ENCODE results near the gene ORAI2.
"Not testable (repeated sequence)": the region's sequence is repeated elsewhere in the genome, so short reads cannot be mapped to it uniquely, and the experiment has no call there.

Gene ORAI2

DNA sequence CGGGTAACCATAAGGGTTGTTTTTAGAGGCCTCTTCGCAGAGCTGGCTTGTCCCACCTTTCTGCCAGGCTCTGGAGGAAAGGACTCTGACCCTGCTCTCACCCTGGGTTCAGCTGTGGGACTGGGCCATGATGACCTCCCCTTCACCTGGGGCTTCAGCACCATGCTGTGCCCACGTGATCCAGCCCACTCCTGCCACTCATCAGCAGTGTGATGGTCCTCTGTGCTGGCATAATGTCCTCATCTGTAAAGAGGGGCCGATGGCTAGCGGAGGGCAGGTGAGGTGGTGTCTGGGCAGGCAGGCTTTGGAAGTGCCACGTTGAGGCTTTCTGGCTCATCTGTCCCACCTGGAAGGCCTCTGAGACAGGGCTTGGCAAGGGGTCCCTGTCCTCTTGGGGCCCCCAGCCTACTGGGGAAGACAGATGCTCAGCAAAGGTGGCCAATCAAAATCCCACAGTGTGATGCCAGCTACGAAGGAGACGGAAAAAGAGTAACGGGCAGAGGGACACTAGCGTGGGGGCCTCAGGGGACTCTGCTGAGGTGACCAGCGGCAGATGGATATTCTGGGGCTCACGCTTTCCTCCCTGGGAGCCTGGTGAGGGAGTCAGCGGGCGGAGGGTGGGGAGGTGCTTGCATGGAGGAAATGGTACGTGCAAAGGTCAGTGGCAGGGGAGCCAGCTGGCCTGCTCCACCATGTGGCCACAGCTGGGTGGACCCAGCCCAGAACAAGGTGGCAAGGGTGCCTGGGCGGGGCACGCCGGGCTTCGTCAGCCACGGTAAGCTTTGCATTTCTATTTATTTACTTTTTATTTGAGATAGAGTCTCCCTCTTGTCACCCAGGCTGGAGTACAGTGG lies 36.8 kb downstream of the ORAI2 start:
- DNase-seq: no peak

DNA sequence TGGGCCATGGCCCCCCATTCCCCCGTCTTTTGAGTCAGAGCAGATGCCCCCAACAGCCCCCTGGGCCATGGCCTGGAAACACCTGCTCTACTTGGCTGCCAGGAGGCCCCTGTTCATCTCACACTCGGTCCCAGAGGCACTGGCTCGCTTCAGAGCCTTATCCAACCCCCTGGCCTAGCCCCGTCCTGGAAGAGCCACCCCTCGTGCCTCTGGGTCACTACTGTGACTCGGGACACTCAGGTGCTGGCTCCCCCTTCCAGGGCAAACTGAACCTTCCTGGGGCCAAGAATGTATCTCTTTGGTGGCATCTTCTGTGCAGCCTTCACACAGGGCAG lies 38.4 kb downstream of the ORAI2 start:
- DNase-seq: no peak

DNA sequence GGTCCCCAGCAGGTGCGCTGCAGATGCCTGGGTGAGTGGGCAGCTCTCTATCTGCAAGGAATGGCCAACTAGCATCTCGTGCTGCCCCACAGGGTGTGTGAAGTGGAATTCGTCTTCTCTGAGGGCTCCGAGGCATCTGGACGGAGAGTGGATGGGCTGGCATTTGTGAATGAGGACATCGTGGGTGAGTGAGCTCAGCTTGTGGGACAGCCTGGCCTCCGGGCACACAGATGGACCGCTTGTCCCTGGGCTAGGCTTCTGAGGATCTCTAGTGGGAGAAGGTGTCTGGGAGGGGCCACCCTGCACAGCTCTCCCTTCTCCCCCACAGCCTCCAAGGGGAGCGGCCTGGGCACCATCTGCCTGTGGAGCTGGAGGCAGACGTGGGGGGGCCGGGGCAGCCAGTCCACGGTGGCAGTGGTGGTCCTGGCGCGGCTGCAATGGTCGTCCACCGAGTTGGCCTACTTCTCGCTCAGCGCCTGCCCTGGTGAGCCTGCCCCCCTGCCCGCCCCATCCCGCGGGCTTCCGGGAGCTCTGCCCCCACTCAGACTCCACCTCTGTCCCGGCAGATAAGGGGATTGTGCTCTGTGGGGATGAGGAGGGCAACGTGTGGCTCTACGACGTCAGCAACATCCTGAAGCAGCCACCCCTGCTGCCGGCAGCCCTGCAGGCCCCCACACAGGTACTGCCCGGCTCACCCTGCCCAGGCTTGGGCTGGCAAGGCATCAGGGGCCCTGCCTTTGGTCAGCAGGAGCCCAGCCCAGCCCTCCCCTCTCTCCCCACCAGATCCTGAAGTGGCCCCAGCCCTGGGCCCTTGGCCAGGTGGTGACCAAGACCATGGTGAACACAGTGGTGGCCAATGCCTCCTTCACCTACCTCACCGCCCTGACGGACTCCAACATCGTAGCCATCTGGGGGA lies 39.0 kb downstream of the ORAI2 start:
- DNase-seq: no peak

DNA sequence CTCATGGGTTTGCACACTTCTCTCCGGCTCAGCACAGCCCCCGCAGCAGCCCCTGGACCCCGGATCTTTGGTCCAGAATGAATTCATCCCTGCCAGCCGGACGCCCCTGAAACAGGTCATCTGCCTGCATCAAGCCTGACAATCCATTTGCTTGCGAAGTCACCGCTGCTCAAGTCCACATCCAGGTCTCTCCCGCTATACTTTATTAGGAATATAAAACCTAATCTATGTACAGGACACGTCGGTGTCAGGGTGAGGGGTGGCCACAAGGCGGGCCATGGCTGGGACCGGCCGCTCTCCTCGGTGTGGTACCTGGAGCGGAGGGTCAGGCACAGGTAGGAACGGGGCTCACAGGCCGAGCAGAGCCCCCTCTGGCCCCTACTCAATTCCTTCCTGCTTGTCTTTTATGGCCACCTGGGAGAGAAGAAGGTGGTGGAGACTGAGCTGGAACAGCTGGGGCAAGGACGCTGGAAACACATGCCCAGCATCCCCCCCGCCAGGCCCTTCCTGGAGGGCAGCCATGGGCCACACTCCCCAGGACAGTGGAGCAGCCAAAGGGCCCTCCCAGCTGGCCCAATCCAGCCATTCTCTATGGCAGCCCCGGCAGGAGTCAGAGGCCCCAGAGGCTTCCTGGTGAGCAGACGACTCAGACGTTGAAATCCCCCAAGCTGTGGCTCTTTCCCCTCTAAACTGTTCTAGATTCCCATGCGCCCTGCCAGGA lies 40.1 kb downstream of the ORAI2 start:
- no peak for DNase-seq

- not testable (repeated sequence) for DNase-seq
Observed at GRCh38 chr7:102474116-102474515, 40.7 kb downstream of the ORAI2 start.

GRCh38 chr7:102474736-102475435 lies 41.5 kb downstream of the ORAI2 start:
- DNase-seq: not testable (repeated sequence)

GRCh38 chr7:102478314-102479208 lies 45.2 kb downstream of the ORAI2 start, which contains the start of gene POLR2J:
Gene POLR2J, minus strand, starts transcription at chr7:102478922. Its CDS starts 62 bp downstream, at chr7:102478860.
- not testable (repeated sequence) for DNase-seq

GRCh38 chr7:102479209-102479584 lies 45.8 kb downstream of the ORAI2 start:
- not testable (repeated sequence) for DNase-seq

GRCh38 chr7:102479982-102480637 lies 46.7 kb downstream of the ORAI2 start:
- not testable (repeated sequence) for DNase-seq

- DNase-seq: not testable (repeated sequence)
Observed at GRCh38 chr7:102481962-102482361, 48.6 kb downstream of the ORAI2 start.

- not testable (repeated sequence) for DNase-seq
Observed at GRCh38 chr7:102484317-102484716, 50.9 kb downstream of the ORAI2 start.

DNA sequence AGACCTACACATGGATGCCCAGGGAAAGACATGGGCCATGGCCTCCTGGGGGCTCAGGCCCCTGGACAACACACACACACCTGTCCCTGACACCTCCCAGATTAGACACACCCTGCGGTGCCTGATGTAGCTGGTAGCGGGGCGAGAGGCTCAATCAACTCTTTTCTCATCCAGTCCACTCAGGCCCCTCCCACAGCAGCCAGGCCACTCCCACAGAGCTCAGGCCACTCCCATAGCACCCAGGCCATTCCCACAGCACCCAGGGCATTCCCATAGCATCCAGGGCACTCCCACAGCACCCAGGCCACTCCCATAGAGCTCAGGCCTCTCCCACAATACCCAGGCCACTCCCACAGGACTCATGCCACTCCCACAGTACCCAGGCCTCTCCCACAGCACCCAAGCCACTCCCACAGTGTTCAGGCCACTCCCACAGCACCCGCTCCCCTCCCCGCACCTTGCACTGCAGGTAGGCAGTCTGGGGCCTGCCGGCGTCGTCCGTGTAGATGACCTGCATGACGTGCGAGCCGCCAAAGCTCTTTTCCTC lies 57.2 kb downstream of the ORAI2 start:
- not testable (repeated sequence) for DNase-seq

- not testable (repeated sequence) for DNase-seq
Observed at GRCh38 chr7:102493220-102493935, 60.0 kb downstream of the ORAI2 start.

GRCh38 chr7:102494026-102494425 lies 60.7 kb downstream of the ORAI2 start:
- not testable (repeated sequence) for DNase-seq

DNA sequence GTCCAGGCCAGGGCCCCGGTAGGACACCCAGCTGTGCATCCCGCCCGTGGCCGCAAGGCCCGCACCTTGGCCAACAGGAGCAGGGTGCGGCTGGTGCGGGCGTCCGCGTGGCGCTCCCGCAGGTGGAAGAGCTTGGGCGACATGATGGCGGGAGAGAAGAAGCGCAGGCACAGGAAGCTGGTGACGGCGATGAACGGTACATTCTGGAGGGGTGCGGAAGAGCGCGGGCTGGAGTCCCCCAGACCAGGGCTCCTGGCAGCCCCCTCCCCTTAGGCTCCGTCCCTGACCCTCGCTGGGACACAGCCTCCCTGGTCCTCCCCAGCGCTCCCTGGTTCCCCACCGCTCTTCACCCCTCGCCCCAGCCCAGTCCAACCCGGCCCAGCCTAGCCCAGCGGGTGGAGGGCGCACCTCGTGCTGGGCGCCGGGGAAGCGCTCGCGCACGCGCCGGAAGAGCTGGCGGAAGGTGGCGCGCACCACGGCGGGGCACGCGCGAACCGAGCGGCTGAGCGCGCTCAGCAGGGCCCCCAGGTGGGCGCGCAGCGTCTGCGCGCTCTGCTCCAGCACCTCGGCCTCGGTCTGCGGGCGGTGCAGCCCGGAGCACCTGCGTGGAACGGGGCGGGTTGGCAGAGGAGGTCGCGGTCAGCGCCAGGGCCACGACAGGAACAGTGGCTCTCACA lies 61.2 kb downstream of the ORAI2 start:
- DNase-seq: not testable (repeated sequence)

- DNase-seq: not testable (repeated sequence)
Observed at GRCh38 chr7:102496861-102497260, 63.5 kb downstream of the ORAI2 start.

GRCh38 chr7:102497308-102497707 lies 63.9 kb downstream of the ORAI2 start:
- DNase-seq: not testable (repeated sequence)

- DNase-seq: not testable (repeated sequence)
Observed at GRCh38 chr7:102498321-102498720, 64.9 kb downstream of the ORAI2 start.

DNA sequence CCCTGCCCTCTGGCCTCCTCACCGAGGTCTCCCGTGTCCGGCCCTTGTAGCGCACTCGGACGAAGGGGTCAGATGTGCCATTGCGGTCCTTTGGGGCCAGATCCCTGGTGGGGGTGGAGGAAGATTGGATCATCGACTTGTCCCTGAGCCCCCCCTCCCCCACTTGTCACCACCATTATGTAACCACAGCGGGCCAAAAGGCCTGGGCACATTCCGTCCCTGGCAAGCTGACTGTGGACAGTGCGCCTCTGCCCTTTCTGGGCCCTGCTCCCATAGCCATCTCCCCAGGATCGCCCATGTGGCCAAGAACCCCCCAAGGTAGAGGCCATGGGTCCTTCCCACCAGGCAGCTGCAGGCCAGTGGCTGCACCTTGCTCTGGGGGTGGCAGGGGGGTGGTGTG lies 69.8 kb downstream of the ORAI2 start:
- not testable (repeated sequence) for DNase-seq
